DOHH2 (cell line): Measurements from ENCODE around the gene TBC1D22A.

ENCODE experiments used
- CTCF ChIP-seq: fragments of 200-600 bp; sonication (generic); IDR thresholded peaks from one replicate; pipeline ENCODE4 v1.5.1; 2014; ENCODE audit warnings: antibody characterized with exemption, mild to moderate bottlenecking, low read depth, low read length; ENCODE audit not compliant: poor library complexity, severe bottlenecking
- EZH2phosphoT487 ChIP-seq: fragments of 200-600 bp; sonication (generic); IDR thresholded peaks from 2 replicates; pipeline ENCODE4 v1.6.1; 2017; ENCODE audit warnings: borderline replicate concordance, mild to moderate bottlenecking, antibody characterized with exemption, low read length, moderate library complexity, mixed read lengths

DNA sequence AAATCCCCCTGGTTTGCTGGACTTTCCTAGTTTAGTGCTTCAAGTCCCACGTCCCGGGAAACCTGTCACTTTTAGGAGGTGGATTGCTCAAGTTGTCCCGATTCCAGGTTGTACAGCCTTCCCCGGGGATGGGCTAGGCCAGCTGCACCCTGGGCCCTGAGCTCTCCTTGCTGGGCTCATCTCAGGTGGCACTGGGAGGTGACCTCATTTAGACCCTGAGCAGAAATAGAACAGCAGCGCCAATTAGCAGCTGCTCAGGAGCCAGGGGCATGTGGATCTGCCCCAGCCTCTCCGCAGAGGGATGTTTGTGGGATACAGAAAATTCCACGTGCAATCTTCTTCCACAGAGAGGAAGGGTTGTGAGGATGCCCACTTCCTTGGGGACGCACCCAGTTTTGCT lies 14.8 kb upstream of the TBC1D22A start:
- TF ChIP-seq CTCF = no peak
- TF ChIP-seq EZH2phosphoT487 = no peak
